Measurements from ENCODE around the gene A3GALT2. TPM values are rescaled to one million over a fixed set of nuclear protein-coding genes. Genes with fewer than 3 reads are reported as not detected.

A3GALT2 gene
- total and polyA plus RNA-seq, 8 donors = 0.07 TPM; not detected in 7

DNA sequence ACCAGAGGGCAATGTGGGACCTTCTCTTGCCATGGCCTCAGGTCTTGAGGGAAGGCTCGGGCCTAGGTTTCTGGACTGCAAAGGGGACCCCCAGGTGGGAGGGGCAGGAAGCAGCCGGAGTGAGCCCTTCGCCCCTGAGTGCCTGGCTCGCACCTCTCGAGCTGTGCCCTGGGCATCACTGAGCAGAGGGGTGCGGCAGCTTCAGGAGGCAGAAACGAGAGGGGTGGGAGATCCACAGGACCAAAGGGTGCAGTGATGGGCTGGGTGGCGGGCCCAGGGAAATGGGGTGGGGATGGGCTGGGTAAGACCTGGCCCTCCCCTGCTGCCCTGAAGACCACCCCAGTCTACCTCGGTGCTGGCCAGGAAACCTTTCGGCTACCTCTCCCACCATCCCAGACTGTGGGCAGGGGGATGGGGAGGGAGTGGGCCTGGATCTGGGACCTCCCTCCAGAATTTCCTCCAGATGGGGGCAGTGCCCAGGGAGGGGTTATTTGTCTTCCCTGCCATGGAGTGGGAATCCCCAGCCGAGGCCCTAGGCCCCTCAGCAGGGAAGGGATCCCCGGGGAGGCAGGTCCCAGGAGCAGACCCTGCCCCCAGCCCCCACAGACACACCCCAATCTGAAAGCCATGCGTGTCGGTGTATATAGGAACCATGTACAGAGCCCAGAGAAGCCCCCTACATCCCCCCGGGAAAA lies 21.3 kb downstream of the A3GALT2 start:
- Histone ChIP-seq H3K36me3 (peaks cover 0 to 8% (median 0%) of the 10 kb centered on the region in 3 donors), H3K27me3 (no peaks in the 10 kb centered on the region), H3K9me3 (no peaks in the 10 kb centered on the region), H3K27ac (no peak overlapping the region), H3K4me3 (no peak overlapping the region), H3K4me1 (no peaks in the 10 kb centered on the region)
- DNase-seq = peak in 1 of 6 donors; percentile 39
- TF ChIP-seq, protein P1, sequence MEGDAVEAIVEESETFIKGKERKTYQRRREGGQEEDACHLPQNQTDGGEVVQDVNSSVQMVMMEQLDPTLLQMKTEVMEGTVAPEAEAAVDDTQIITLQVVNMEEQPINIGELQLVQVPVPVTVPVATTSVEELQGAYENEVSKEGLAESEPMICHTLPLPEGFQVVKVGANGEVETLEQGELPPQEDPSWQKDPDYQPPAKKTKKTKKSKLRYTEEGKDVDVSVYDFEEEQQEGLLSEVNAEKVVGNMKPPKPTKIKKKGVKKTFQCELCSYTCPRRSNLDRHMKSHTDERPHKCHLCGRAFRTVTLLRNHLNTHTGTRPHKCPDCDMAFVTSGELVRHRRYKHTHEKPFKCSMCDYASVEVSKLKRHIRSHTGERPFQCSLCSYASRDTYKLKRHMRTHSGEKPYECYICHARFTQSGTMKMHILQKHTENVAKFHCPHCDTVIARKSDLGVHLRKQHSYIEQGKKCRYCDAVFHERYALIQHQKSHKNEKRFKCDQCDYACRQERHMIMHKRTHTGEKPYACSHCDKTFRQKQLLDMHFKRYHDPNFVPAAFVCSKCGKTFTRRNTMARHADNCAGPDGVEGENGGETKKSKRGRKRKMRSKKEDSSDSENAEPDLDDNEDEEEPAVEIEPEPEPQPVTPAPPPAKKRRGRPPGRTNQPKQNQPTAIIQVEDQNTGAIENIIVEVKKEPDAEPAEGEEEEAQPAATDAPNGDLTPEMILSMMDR (IDR thresholded peaks at IDR 0.05) = no peak
- FAIRE-seq = no peak
- intact Hi-C loops (cut with DNase I) = loop anchor here in 2 of 3 donors (5.0 to 10.0 kb wide), 2 partner anchors 68 to 85 kb away; no protein-coding TSS in a partner anchor
- no peak for ATAC-seq
- WGBS, 2 donors = 92 to 93% methylated on average over 13 to 15 of the region's 15 CpGs

DNA sequence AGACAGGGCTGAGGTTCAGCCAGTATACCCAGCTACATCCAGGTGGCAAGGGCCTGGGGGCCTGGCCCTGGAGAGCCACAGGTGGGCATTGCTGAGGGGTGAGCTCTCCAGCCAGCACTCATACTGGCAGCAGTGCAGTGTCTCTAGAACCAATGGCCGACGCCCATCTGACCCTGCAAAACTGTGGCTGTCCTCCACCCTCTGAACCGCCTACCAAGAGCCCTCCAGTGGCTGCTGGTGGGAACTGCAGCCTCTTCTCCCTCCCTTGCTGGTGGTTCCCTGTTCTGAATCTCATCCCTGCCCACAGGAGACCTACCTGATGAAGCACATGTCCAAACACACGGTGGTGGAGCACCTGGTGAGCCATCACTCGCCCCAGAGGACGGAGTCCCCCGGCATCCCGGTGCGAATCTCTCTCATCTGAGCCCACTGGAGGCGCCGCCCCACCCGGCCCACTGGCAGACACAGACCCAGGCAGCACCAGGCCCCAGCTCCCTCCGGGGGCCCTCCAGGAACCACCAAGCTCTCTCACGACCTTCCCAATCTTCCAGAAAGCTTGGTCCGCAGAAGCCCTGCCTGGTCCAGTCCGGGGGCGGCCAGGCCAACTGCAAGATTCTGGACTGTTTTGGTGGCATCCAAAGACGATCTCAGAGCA lies 22.1 kb downstream of the A3GALT2 start:
- TF ChIP-seq, protein P1 (IDR thresholded peaks at IDR 0.05) = peak; percentile 62 to 72 (median 70)
- FAIRE-seq (no peak), DNase-seq (peak; percentile 29 to 84 (median 66)), ATAC-seq (peak; percentile 49 to 72 (median 64))
- no peaks in the 10 kb centered on the region for H3K4me1 ChIP-seq
- H3K36me3 ChIP-seq = peaks cover 0 to 8% (median 0%) of the 10 kb centered on the region in 3 donors
- intact Hi-C loops (cut with DNase I) = loop anchor here in 2 of 3 donors (5.0 to 10.0 kb wide), 2 partner anchors 69 to 84 kb away; no protein-coding TSS in a partner anchor
- no peak overlapping the region for H3K27ac ChIP-seq
- no peak overlapping the region for H3K4me3 ChIP-seq
- H3K27me3 ChIP-seq = no peaks in the 10 kb centered on the region
- H3K9me3 ChIP-seq = no peaks in the 10 kb centered on the region
- WGBS, 2 donors = 77 to 80% methylated on average over 18 of the region's 18 CpGs

DNA sequence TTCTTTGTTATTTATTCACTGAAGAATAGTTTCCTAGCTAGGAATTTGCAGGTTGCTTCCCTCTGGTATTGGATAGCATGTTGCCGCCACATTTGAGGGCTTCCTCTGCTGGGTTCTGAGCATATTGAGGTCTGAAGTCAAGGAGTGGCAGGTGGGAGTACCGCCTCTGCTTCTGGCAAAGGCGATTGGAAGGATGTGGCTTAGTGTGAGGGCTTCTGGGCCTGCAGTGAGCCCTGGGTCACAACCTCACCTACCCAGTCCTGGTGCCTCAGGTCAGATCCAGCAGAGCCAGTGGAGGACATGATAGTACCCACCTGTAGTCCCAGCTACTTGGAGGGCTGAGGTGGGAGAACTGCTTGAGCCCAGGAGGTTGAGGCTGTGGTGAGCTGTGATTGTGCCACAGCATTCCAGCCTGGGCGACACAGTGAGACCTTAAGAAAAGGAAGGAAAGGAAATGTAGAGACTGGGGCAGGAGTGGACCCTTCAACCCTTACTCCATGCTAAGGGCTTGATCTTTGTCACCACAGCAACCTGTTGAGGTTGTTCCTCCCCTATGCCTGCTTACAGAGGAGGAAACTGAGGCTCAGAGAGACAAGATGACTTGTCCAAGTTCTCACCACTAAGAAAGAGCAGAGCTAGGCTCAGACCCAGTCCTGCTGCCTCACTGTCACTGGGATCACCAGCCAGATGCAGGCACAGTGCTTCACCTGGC lies 22.8 kb downstream of the A3GALT2 start:
- ATAC-seq = no peak
- no peaks in the 10 kb centered on the region for H3K9me3 ChIP-seq
- FAIRE-seq = no peak
- TF ChIP-seq, protein P1 (IDR thresholded peaks at IDR 0.05) = no peak
- H3K4me1 ChIP-seq = no peaks in the 10 kb centered on the region
- no peak overlapping the region for H3K4me3 ChIP-seq
- WGBS, 2 donors = 92 to 95% methylated on average over 4 of the region's 4 CpGs
- H3K27ac ChIP-seq = no peak overlapping the region
- intact Hi-C loops (cut with DNase I) = loop anchor here in 2 of 3 donors (2.0 to 10.0 kb wide), 3 partner anchors 69 to 83 kb away; no protein-coding TSS in a partner anchor
- H3K36me3 ChIP-seq = peaks cover 0 to 8% (median 0%) of the 10 kb centered on the region in 3 donors
- H3K27me3 ChIP-seq = no peaks in the 10 kb centered on the region
- DNase-seq = peak in 1 of 6 donors; percentile 23

DNA sequence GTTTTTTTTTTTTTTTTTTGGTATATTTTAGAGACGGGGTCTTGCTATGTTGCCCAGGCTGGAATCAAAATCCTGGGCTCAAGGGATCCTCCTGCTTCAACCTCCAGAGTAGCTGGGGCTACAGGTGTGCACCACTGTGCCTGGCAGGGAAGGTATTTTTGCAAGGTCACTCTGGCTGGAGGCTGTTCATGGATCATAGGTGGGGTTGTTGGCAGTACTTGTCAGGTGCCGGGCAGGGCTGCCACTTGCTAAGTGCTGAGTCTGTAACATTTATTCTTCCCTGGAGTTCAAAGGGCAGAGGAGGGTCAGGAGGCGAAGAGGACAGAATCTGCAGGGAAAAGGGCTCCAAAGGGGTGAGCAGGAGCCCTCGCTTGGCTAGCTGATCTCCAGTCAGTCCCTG lies 24.1 kb downstream of the A3GALT2 start:
- Histone ChIP-seq H3K9me3 (no peaks in the 10 kb centered on the region), H3K4me1 (no peaks in the 10 kb centered on the region), H3K36me3 (peaks cover 0 to 8% (median 0%) of the 10 kb centered on the region in 3 donors), H3K27me3 (no peaks in the 10 kb centered on the region), H3K4me3 (no peak overlapping the region), H3K27ac (no peak overlapping the region)
- peak in 1 of 6 donors; percentile 30 for DNase-seq
- ATAC-seq = no peak
- TF ChIP-seq, protein P1 (IDR thresholded peaks at IDR 0.05) = no peak
- no peak for FAIRE-seq
- 70 to 97% methylated on average over 4 of the region's 4 CpGs for WGBS, 2 donors
- intact Hi-C loops (cut with DNase I) = loop anchor here in 2 of 3 donors (2.0 to 10.0 kb wide), 3 partner anchors 70 to 82 kb away; no protein-coding TSS in a partner anchor
